ENCODE measurements around the gene PRDM16.

PRDM16 gene

DNA sequence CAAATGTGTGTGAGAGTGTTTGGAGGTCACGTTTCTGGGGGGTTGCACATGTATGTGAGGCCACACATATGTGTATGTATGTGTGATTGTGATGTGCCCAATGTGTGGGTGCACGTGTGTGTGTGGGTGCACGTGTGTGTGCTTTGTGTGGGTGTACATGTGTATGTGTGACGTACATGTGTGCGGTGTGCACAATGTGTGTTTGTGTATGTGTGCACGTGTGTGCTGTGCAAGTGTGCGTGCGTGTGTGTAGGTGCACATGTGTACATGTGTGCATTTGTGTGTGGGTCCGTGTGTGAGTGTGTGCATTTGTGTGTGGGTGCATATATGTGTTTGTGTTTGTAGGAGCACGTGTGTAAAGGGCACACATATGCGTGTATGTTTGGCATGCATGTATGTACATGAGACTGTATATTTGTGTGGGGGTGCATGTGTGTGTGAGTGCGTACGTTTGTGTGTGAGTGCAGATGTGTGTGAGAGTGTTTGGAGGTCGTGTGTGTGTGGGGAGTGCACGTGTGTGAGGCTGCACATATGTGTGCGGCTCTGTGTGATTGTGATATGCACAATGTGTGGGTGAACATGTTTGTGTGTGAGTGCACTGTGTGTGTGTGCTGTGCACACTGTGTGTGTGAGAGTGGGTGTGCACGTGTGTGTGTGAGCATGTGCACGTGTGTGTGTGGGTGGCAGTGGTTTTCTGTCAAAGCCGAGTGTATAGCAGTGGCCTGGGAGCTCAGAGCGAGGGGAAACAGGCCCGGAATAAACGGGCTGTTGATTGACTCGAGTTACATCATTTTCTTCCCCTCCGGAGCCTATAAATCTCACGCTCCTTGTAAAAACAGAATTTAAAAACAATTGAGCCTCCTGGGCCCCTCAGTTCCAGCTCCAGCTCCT lies 252.8 kb downstream of the PRDM16 start (continued):
- TF ChIP-seq ZNF629 (tag by site-specific recombination; IDR thresholded peaks at IDR 0.05) (no peak), ZNF555 (tag by site-specific recombination; conservative IDR thresholded peaks at IDR 0.05) (no peak), ZNF214 (tag by site-specific recombination; IDR thresholded peaks at IDR 0.05; ENCODE audit: borderline replicate concordance) (no peak), ZNF670 (tag by site-specific recombination; IDR thresholded peaks at IDR 0.05; ENCODE audit: low read depth) (0 out of 2 replicates have a peak, but pooled peaks have one; percentile 36), ZNF391 (tag by site-specific recombination; IDR thresholded peaks at IDR 0.05; ENCODE audit: borderline replicate concordance, low read depth) (no peak), ZNF610 (tag by site-specific recombination; IDR thresholded peaks at IDR 0.05; ENCODE audit: borderline replicate concordance) (peak; percentile 80; the same call in 1 of the 2 replicates), FEZF1 (tag by site-specific recombination; IDR thresholded peaks at IDR 0.05) (peak; percentile 29; the same call in 1 of the 2 replicates), ZSCAN23 (tag by site-specific recombination; IDR thresholded peaks at IDR 0.05) (peak; percentile 30; the same call in 1 of the 2 replicates), ZNF19 (tag by site-specific recombination; IDR thresholded peaks at IDR 0.05; ENCODE audit: low read depth) (no peak), ZNF335 (tag by site-specific recombination; conservative IDR thresholded peaks at IDR 0.05) (no peak), ZNF132 (tag by site-specific recombination; IDR thresholded peaks at IDR 0.05; ENCODE audit: borderline replicate concordance) (no peak), ZBTB48 (tag by site-specific recombination; IDR thresholded peaks at IDR 0.05) (no peak; the same call in 1 of the 2 replicates), ZNF266 (tag by site-specific recombination; IDR thresholded peaks at IDR 0.05; ENCODE audit: low read depth) (no peak), BCL11A (tag by site-specific recombination; IDR thresholded peaks at IDR 0.05; ENCODE audit: low read depth) (no peak), KLF9 (tag by site-specific recombination; IDR thresholded peaks at IDR 0.05; ENCODE audit: low read depth) (peak; percentile 62; the same call in 1 of the 2 replicates), TCF7L2 (IDR thresholded peaks at IDR 0.05; ENCODE audit: borderline replicate concordance, low read depth, low read length) (no peak), ZNF157 (tag by site-specific recombination; IDR thresholded peaks at IDR 0.05) (no peak), ZSCAN30 (tag by site-specific recombination; IDR thresholded peaks at IDR 0.05) (0 out of 2 replicates have a peak, but pooled peaks have one; percentile 20), ZEB2 (tag by site-specific recombination; IDR thresholded peaks at IDR 0.05) (peak; percentile 74; the same call in 1 of the 2 replicates), ZNF324 (tag by site-specific recombination; IDR thresholded peaks at IDR 0.05) (peak; percentile 51; the same call in 1 of the 2 replicates), ZNF707 (tag by site-specific recombination; IDR thresholded peaks at IDR 0.05) (peak; percentile 61; the same call in 1 of the 2 replicates), KLF16 (tag by site-specific recombination; IDR thresholded peaks at IDR 0.05) (no peak)
- TF ChIP-seq, protein P1, sequence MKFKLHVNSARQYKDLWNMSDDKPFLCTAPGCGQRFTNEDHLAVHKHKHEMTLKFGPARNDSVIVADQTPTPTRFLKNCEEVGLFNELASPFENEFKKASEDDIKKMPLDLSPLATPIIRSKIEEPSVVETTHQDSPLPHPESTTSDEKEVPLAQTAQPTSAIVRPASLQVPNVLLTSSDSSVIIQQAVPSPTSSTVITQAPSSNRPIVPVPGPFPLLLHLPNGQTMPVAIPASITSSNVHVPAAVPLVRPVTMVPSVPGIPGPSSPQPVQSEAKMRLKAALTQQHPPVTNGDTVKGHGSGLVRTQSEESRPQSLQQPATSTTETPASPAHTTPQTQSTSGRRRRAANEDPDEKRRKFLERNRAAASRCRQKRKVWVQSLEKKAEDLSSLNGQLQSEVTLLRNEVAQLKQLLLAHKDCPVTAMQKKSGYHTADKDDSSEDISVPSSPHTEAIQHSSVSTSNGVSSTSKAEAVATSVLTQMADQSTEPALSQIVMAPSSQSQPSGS (tag by site-specific recombination; IDR thresholded peaks at IDR 0.05; ENCODE audit: low read depth): peak; percentile 51; the same call in 1 of the 2 replicates
- TF ChIP-seq, protein P2, sequence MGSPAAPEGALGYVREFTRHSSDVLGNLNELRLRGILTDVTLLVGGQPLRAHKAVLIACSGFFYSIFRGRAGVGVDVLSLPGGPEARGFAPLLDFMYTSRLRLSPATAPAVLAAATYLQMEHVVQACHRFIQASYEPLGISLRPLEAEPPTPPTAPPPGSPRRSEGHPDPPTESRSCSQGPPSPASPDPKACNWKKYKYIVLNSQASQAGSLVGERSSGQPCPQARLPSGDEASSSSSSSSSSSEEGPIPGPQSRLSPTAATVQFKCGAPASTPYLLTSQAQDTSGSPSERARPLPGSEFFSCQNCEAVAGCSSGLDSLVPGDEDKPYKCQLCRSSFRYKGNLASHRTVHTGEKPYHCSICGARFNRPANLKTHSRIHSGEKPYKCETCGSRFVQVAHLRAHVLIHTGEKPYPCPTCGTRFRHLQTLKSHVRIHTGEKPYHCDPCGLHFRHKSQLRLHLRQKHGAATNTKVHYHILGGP (tag by site-specific recombination; IDR thresholded peaks at IDR 0.05): no peak
- TF ChIP-seq, protein P3, sequence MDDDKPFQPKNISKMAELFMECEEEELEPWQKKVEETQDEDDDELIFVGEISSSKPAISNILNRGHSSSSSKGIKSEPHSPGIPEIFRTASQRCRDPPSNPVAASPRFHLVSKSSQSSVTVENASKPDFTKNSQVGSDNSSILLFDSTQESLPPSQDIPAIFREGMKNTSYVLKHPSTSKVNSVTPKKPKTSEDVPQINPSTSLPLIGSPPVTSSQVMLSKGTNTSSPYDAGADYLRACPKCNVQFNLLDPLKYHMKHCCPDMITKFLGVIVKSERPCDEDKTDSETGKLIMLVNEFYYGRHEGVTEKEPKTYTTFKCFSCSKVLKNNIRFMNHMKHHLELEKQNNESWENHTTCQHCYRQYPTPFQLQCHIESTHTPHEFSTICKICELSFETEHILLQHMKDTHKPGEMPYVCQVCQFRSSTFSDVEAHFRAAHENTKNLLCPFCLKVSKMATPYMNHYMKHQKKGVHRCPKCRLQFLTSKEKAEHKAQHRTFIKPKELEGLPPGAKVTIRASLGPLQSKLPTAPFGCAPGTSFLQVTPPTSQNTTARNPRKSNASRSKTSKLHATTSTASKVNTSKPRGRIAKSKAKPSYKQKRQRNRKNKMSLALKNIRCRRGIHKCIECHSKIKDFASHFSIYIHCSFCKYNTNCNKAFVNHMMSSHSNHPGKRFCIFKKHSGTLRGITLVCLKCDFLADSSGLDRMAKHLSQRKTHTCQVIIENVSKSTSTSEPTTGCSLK (tag by site-specific recombination; IDR thresholded peaks at IDR 0.05): 0 out of 2 replicates have a peak, but pooled peaks have one; percentile 58
- TF ChIP-seq, protein P4, sequence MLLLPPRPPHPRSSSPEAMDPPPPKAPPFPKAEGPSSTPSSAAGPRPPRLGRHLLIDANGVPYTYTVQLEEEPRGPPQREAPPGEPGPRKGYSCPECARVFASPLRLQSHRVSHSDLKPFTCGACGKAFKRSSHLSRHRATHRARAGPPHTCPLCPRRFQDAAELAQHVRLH (tag by site-specific recombination; IDR thresholded peaks at IDR 0.05): peak; percentile 36; the same call in 1 of the 2 replicates
- TF ChIP-seq, protein P5, sequence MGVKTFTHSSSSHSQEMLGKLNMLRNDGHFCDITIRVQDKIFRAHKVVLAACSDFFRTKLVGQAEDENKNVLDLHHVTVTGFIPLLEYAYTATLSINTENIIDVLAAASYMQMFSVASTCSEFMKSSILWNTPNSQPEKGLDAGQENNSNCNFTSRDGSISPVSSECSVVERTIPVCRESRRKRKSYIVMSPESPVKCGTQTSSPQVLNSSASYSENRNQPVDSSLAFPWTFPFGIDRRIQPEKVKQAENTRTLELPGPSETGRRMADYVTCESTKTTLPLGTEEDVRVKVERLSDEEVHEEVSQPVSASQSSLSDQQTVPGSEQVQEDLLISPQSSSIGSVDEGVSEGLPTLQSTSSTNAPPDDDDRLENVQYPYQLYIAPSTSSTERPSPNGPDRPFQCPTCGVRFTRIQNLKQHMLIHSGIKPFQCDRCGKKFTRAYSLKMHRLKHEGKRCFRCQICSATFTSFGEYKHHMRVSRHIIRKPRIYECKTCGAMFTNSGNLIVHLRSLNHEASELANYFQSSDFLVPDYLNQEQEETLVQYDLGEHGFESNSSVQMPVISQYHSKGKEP (tag by site-specific recombination; IDR thresholded peaks at IDR 0.05): no peak
- TF ChIP-seq, protein P6, sequence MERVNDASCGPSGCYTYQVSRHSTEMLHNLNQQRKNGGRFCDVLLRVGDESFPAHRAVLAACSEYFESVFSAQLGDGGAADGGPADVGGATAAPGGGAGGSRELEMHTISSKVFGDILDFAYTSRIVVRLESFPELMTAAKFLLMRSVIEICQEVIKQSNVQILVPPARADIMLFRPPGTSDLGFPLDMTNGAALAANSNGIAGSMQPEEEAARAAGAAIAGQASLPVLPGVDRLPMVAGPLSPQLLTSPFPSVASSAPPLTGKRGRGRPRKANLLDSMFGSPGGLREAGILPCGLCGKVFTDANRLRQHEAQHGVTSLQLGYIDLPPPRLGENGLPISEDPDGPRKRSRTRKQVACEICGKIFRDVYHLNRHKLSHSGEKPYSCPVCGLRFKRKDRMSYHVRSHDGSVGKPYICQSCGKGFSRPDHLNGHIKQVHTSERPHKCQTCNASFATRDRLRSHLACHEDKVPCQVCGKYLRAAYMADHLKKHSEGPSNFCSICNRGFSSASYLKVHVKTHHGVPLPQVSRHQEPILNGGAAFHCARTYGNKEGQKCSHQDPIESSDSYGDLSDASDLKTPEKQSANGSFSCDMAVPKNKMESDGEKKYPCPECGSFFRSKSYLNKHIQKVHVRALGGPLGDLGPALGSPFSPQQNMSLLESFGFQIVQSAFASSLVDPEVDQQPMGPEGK (tag by site-specific recombination; IDR thresholded peaks at IDR 0.05): peak; percentile 58; the same call in 1 of the 2 replicates
